Suprapubic skin (tissue), 4 donors: ENCODE measurements around the gene LAMA5. TPM values are rescaled to one million over a fixed set of nuclear protein-coding genes. Genes with fewer than 3 reads are reported as not detected.

Experiments
- DNase-seq, 2 donors: peaks; one replicate each; pipeline ENCODE4 v3.0.0-alpha.2; 2019; ENCODE audit warnings: low spot score in 2 of 2
- H3K27ac ChIP-seq: fragments of 200-600 bp; sonication (generic); one replicate; pipeline ENCODE4 v1.5.1; 2019
- H3K27me3 ChIP-seq: fragments of 200-600 bp; sonication (generic); one replicate; pipeline ENCODE4 v1.5.1; 2019
- H3K36me3 ChIP-seq: fragments of 200-600 bp; sonication (generic); one replicate; pipeline ENCODE4 v1.5.1; 2019
- H3K4me1 ChIP-seq: fragments of 200-600 bp; sonication (generic); one replicate; pipeline ENCODE4 v1.5.1; 2019
- H3K4me3 ChIP-seq: fragments of 200-600 bp; sonication (generic); one replicate; pipeline ENCODE4 v1.5.1; 2019; ENCODE audit warnings: mild to moderate bottlenecking
- H3K9me3 ChIP-seq: fragments of 200-600 bp; sonication (generic); one replicate; pipeline ENCODE4 v1.5.1; 2019
- EP300 ChIP-seq: sonication (generic); formaldehyde crosslinking; IDR thresholded peaks from one replicate; pipeline ENCODE4 v1.6.1; 2017; ENCODE audit warnings: antibody characterized with exemption
- POLR2A ChIP-seq, 2 donors: fragments of 450-650 bp; IDR thresholded peaks; one replicate each; pipeline ENCODE4 v1.6.1; 2017; ENCODE audit warnings: antibody characterized with exemption in 2 of 2, mild to moderate bottlenecking in 2 of 2, moderate library complexity in 2 of 2
- POLR2AphosphoS5 ChIP-seq, 3 donors: sonication (generic); formaldehyde crosslinking; IDR thresholded peaks; one replicate each; pipeline ENCODE4 v1.6.1; 2017; ENCODE audit warnings: antibody characterized with exemption in 3 of 3
- WGBS: methylation state at CpG from one replicate; pipeline ENCODE4 v1.1.5; 2018; 5-methylcytosine and 5-hydroxymethylcytosine counted together
- total RNA-seq, 4 donors: library from RNA; depleted of rRNA; stranded (reverse); fragments of >200 nt; gene quantifications; one replicate each; pipeline ENCODE4 v1.1.0, GENCODE V29; 2016
- TF ChIP-seq, protein P1 (sequence below), 2 donors: fragments of 200-600 bp in 1 of 2; fragments of 450-650 bp in 1 of 2; sonication (generic) in 1 of 2; IDR thresholded peaks; one replicate each; pipeline ENCODE4 v1.5.1; 2016 to 2019; ENCODE audit warnings: antibody characterized with exemption in 2 of 2, mild to moderate bottlenecking in 1 of 2, moderate library complexity in 1 of 2

Gene LAMA5
- total RNA-seq, 4 donors from 2014 or later, result 200 to 623 (median 316) TPM

DNA sequence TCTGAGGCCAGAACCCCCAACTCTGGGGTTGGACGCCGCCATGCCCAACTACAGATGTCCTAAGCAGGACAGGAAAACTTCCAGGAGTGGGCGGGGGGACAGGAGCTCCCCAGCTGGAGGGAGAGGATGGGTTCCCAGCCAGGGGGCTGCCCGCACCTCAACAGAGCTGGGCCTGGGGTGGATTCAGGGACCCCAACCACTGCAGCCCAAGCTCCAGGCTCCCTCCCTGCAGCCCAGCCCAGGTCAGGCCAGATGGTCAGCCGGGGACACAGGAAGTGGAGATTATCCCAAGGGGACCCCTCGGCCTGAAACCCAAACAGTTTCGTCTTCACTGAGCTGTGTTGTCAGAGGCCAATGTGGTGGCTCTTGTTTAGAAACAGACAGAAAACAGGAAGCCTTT lies 9.4 kb downstream of the LAMA5 start:
- no peaks in the 10 kb centered on the region for H3K27me3 ChIP-seq
- WGBS, result 41% methylated on average over 6 of the region's 7 CpGs
- peak overlapping the region; percentile 20 for H3K4me3 ChIP-seq
- peaks cover 97% of the 10 kb centered on the region for H3K4me1 ChIP-seq
- no peaks in the 10 kb centered on the region for H3K9me3 ChIP-seq
- peak overlapping the region; percentile 82 for H3K27ac ChIP-seq
- TF ChIP-seq POLR2A (IDR thresholded peaks at IDR 0.05) (no peak), EP300 (no peak), POLR2AphosphoS5 (IDR thresholded peaks at IDR 0.05) (no peak)
- no peak for DNase-seq
- H3K36me3 ChIP-seq, result no peaks in the 10 kb centered on the region

DNA sequence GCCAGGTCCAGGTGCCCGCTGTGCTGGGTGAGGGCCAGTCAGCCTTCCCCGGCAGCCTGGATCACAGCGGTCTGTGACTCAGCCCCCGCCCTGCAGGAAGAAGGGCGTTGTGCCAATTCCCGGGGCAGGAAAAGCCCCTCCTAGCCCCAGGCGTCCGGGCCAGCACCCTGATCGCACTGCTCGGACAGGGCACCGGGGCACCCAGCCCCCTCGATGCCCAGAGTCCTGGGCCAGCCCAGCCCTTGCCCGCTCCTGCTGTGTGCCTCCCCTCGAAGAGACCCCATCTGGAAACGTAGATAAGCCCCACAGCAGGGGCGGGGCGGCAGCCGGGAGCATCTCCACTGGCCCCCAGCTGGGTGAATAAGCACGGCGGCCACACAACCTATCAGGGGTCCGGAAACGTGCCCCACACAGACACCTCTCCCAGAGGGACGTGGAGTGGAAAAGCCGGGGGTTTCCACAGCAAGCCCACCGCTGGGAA lies 9.9 kb downstream of the LAMA5 start:
- Histone ChIP-seq H3K9me3 (no peaks in the 10 kb centered on the region), H3K4me1 (peaks cover 97% of the 10 kb centered on the region), H3K36me3 (peaks cover under 1% of the 10 kb centered on the region), H3K27ac (peak overlapping the region; percentile 82), H3K27me3 (no peaks in the 10 kb centered on the region), H3K4me3 (peak overlapping the region; percentile 7)
- WGBS, result 35% methylated on average over 4 of the region's 25 CpGs
- no peak for DNase-seq
- TF ChIP-seq, protein P1, sequence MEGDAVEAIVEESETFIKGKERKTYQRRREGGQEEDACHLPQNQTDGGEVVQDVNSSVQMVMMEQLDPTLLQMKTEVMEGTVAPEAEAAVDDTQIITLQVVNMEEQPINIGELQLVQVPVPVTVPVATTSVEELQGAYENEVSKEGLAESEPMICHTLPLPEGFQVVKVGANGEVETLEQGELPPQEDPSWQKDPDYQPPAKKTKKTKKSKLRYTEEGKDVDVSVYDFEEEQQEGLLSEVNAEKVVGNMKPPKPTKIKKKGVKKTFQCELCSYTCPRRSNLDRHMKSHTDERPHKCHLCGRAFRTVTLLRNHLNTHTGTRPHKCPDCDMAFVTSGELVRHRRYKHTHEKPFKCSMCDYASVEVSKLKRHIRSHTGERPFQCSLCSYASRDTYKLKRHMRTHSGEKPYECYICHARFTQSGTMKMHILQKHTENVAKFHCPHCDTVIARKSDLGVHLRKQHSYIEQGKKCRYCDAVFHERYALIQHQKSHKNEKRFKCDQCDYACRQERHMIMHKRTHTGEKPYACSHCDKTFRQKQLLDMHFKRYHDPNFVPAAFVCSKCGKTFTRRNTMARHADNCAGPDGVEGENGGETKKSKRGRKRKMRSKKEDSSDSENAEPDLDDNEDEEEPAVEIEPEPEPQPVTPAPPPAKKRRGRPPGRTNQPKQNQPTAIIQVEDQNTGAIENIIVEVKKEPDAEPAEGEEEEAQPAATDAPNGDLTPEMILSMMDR (IDR thresholded peaks at IDR 0.05), result no peak
- TF ChIP-seq POLR2AphosphoS5 (IDR thresholded peaks at IDR 0.05) (no peak), EP300 (no peak), POLR2A (IDR thresholded peaks at IDR 0.05) (no peak)

DNA sequence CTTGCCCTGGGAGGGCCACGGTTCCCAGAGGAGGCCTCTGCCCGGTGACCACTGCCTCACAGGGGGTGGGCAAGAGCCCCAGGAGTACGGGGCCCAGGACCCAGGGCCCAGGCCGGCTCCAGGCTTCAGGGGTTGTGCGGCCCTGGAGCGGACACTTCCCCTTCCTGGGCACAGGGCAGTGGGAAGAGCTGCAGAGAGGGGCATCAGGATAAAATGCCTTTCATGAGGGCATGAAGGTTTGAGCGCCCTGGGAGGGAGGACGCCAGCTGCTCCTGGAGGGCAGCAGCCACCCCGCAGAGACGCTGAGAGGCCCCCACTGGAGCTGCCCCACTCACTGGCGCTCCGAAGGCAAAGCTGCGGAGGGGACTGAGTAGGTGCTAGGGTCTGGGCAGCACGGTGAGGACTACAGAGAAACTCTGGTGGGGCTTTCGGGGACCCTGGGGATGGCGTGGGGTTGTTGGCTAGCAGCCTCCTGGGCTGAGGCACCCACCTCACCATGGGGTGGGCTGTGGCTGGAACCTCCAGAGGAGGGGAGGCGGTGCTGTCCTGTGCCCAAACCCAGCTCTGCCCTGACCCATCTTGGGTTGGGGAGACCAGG lies 10.4 kb downstream of the LAMA5 start:
- Histone ChIP-seq H3K9me3 (no peaks in the 10 kb centered on the region), H3K4me1 (peaks cover 97% of the 10 kb centered on the region), H3K36me3 (peaks cover 6% of the 10 kb centered on the region), H3K4me3 (peak overlapping the region; percentile 7), H3K27ac (peak overlapping the region; percentile 82), H3K27me3 (no peaks in the 10 kb centered on the region)
- TF ChIP-seq POLR2A (IDR thresholded peaks at IDR 0.05) (no peak), POLR2AphosphoS5 (IDR thresholded peaks at IDR 0.05) (no peak), EP300 (no peak)
- TF ChIP-seq, protein P1 (IDR thresholded peaks at IDR 0.05), result no peak
- 42% methylated on average over 12 of the region's 17 CpGs for WGBS
- no peak for DNase-seq

DNA sequence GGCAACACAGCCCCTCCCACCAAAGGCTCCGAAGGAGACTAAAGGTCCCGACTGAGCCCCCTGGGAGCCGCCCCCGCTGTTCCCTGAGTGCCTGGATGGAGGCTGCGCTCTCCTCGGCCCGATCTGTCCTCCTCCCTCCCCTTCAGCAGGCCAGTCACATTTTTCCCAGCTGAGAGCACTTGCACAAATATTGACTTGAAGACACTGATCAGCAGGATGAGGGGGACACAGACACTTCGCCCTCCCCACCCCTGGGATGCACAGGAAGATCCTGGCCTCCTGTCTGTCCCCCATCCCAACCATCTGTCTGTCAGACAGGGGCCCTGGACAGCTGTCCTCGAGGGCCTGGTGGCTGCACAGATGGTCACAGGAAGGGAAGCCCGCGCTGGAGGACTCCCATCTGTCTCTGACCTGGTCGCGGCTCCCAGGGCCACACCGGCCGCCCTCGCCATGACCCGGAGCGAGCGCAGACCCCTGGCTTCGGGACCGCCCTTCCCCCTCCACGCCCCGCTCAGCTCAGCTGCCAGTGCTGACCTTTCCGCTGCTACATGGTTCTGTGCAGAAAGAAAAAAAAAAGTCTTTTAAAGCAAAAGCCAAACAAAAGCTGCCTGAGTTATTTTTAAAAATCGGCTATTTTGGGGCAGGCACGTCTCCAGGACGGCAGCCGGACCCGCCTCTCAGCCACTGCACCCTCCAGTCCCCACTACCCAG lies 11.1 kb downstream of the LAMA5 start:
- TF ChIP-seq EP300, result no peak
- TF ChIP-seq POLR2A (IDR thresholded peaks at IDR 0.05), result no peak
- TF ChIP-seq POLR2AphosphoS5 (IDR thresholded peaks at IDR 0.05), result no peak
- TF ChIP-seq, protein P1 (IDR thresholded peaks at IDR 0.05), result no peak
- Histone ChIP-seq H3K27me3 (no peaks in the 10 kb centered on the region), H3K4me1 (peaks cover 97% of the 10 kb centered on the region), H3K4me3 (peak overlapping the region; percentile 14), H3K27ac (peak overlapping the region; percentile 82), H3K36me3 (peaks cover 10% of the 10 kb centered on the region), H3K9me3 (no peaks in the 10 kb centered on the region)
- 35% methylated on average over 14 of the region's 29 CpGs for WGBS
- DNase-seq, result no peak

DNA sequence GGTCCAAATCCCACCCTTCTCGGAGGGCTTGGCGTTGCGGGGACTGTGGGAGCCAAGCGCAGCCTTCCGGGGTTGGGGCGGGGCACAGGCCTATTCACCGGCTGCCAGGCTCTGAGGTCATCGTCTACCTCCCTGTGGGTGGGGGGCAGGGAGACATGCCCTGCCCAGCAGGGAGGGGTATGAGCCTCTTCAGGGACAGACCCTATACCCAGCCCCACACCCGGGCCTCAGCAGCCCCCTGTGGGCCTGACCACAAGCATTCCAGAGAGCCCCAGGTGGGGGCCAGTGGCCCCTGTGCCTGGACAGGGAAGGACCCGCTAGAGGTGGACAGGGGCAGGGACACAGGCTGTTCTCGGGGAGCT lies 11.6 kb downstream of the LAMA5 start:
- Histone ChIP-seq H3K27me3 (no peaks in the 10 kb centered on the region), H3K36me3 (peaks cover 12% of the 10 kb centered on the region), H3K27ac (peak overlapping the region; percentile 82), H3K4me3 (peak overlapping the region; percentile 14), H3K9me3 (no peaks in the 10 kb centered on the region), H3K4me1 (peaks cover 97% of the 10 kb centered on the region)
- no CpG with 5 or more reads among the region's 11 CpGs for WGBS
- TF ChIP-seq, protein P1 (IDR thresholded peaks at IDR 0.05), result no peak
- no peak for DNase-seq
